ENCODE results near the gene RAB30.

RAB30 gene

DNA sequence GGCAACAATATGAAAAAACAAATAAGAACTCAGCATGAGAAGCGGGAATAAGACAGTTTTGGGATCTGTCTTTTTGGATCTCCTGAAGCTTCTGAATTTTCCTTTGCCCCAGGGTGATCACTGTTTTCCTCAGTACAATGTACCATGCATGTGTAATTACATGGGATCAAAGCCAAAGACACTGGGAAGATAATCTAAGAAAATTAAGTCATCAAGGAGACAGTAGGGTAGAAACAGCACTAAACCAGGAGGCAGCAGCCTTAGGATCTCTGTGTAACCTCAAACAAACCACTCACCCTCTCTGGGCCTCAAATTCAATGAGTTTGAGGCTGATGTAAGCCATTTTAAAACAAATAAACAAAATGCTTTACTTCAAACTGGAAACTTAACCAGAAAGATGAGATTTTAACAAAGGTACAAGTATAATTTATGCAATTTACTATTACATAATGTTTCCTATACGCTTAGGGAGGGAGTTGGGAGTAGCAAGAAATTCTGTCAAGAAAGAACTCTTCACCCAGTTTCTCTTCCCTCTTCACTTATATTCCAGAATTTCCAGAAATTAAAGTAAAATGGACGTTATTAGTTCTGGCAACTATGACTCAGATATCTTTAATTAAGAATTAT is 77.0 kb downstream of the RAB30 start:
- TF ChIP-seq, protein P1, sequence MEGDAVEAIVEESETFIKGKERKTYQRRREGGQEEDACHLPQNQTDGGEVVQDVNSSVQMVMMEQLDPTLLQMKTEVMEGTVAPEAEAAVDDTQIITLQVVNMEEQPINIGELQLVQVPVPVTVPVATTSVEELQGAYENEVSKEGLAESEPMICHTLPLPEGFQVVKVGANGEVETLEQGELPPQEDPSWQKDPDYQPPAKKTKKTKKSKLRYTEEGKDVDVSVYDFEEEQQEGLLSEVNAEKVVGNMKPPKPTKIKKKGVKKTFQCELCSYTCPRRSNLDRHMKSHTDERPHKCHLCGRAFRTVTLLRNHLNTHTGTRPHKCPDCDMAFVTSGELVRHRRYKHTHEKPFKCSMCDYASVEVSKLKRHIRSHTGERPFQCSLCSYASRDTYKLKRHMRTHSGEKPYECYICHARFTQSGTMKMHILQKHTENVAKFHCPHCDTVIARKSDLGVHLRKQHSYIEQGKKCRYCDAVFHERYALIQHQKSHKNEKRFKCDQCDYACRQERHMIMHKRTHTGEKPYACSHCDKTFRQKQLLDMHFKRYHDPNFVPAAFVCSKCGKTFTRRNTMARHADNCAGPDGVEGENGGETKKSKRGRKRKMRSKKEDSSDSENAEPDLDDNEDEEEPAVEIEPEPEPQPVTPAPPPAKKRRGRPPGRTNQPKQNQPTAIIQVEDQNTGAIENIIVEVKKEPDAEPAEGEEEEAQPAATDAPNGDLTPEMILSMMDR (IDR thresholded peaks at IDR 0.05; ENCODE audit: insufficient read depth, low read length, poor library complexity, severe bottlenecking): no peak
- DNase-seq (ENCODE audit: extremely low read depth, insufficient read length): no peak
- no peaks in the 10 kb centered on the region for H3K27me3 ChIP-seq (replicated peaks; ENCODE audit: control insufficient read depth, insufficient read depth, low read length)
- peak overlapping the region; percentile 16 for H3K4me3 ChIP-seq (replicated peaks; ENCODE audit: low read depth, low read length)
- H3K36me3 ChIP-seq (ENCODE audit: control insufficient read depth, insufficient read depth, low read length): peaks cover 9% of the 10 kb centered on the region

DNA sequence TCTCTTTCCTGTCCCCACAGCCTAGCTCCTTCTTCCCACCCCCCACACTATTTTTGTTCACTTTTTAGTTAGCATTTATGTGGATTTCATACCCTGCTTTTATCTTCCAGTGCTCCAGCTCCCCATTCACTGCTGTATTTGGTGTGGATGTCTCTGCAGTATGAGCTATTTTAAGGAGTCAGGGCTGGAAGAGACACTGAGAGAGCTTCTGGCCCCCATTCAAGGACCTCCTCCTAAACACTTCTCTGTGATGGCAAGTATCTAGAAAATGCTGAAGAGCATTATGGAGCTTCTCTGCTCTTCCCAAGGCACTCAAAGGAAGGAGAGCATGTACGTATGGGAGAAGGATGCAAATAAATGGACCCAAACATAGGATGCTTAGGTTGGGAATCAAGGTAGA is 79.5 kb downstream of the RAB30 start:
- TF ChIP-seq, protein P1 (IDR thresholded peaks at IDR 0.05; ENCODE audit: insufficient read depth, low read length, poor library complexity, severe bottlenecking): no peak
- Histone ChIP-seq H3K36me3 (ENCODE audit: control insufficient read depth, insufficient read depth, low read length) (peaks cover 9% of the 10 kb centered on the region), H3K4me3 (replicated peaks; ENCODE audit: low read depth, low read length) (no peak overlapping the region), H3K27me3 (replicated peaks; ENCODE audit: control insufficient read depth, insufficient read depth, low read length) (no peaks in the 10 kb centered on the region)
- no peak for DNase-seq (ENCODE audit: extremely low read depth, insufficient read length)

DNA sequence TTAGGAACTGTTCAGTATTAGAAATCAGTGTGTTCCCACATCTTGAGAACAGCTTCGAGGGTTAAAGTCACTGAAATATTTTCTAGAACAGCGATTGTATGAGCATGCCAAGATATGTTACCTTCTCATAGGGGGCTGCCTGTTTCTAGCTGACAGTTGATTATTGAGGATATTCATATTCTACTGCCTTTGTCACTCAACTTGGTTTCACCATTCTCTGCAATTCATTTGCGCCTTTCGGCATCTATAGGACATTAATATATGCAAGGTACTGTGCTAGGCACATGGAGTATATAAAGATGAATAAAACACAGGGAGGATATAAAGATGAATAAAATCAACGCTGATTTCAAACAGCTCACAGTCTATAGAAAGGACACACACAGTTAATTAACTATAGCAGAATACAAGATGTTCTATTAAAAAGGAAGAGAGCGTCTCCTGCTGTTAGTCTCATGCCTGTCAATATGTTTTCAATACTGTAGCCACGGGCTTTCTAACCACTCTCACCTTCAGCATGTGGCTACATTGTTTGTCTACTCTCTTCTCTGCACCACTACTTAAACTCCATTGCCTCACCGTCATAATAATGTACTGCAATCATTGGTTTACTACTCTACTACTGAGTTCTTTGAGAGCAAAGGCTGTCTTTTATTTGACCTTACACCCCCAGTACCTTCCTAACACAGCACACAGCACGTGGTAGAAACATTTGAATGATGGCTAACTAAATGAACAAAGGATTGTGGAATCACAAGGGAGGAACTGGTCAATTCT is 81.9 kb downstream of the RAB30 start:
- no peaks in the 10 kb centered on the region for H3K27me3 ChIP-seq (replicated peaks; ENCODE audit: control insufficient read depth, insufficient read depth, low read length)
- no peak overlapping the region for H3K4me3 ChIP-seq (replicated peaks; ENCODE audit: low read depth, low read length)
- peaks cover 9% of the 10 kb centered on the region for H3K36me3 ChIP-seq (ENCODE audit: control insufficient read depth, insufficient read depth, low read length)
- no peak for DNase-seq (ENCODE audit: extremely low read depth, insufficient read length)
- TF ChIP-seq, protein P1 (IDR thresholded peaks at IDR 0.05; ENCODE audit: insufficient read depth, low read length, poor library complexity, severe bottlenecking): no peak

DNA sequence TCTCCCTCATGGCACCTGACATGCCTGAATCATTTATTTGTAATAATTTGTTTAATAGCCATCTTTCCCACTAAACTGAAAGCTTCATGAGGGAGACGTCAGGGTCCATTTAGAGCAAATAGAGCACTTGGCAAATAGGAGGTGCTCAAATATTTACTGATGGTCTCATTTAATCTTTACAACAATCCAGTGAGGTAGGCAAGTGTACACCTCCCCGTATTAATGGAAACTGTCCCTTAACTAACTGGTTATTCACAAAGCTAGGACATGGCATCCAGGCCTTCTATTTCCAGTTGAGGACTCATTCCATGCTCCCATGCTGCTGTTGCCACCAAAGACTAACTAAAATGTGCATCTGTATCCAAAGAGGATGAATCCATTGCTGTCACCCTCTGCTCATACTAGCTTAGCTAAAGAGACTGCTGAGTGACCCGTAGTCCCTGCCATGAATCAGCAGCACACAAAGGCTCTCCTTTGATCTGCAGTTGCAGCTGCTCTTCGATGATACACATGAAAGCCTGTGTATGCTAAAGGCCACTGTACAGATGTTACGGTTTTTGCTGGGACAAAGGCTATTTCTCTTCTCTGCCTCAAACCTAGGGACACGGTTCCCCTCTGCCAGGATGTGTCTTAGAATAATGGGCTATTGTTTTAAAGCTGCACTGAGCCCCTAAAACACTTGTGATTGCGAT is 82.6 kb downstream of the RAB30 start:
- TF ChIP-seq, protein P1 (IDR thresholded peaks at IDR 0.05; ENCODE audit: insufficient read depth, low read length, poor library complexity, severe bottlenecking): no peak
- Histone ChIP-seq H3K36me3 (ENCODE audit: control insufficient read depth, insufficient read depth, low read length) (peaks cover 11% of the 10 kb centered on the region), H3K27me3 (replicated peaks; ENCODE audit: control insufficient read depth, insufficient read depth, low read length) (no peaks in the 10 kb centered on the region), H3K4me3 (replicated peaks; ENCODE audit: low read depth, low read length) (no peak overlapping the region)
- DNase-seq (ENCODE audit: extremely low read depth, insufficient read length): no peak

DNA sequence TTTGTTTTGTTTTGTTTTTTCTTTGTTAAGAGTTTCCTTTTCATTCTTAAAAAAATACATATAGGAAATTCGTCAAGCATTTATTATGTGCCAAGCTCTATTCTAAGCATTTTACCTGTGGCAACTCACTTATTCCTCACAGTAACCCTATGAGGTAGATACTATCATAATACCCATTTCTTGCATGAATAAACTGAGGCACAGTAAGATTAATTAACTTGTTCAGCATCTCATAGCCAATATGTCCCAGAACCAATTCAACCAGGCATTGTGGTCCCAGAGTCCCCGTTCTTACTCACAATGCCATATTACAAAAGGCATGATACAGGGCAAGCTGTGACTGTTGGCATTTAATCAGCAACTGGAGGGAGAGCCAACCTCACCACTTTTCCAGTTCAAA is 83.7 kb downstream of the RAB30 start:
- no peaks in the 10 kb centered on the region for H3K27me3 ChIP-seq (replicated peaks; ENCODE audit: control insufficient read depth, insufficient read depth, low read length)
- H3K4me3 ChIP-seq (replicated peaks; ENCODE audit: low read depth, low read length): no peak overlapping the region
- TF ChIP-seq, protein P1 (IDR thresholded peaks at IDR 0.05; ENCODE audit: insufficient read depth, low read length, poor library complexity, severe bottlenecking): no peak
- no peak for DNase-seq (ENCODE audit: extremely low read depth, insufficient read length)
- H3K36me3 ChIP-seq (ENCODE audit: control insufficient read depth, insufficient read depth, low read length): peaks cover 8% of the 10 kb centered on the region

Measured in GM06990 (cell line).